ENCODE results near the gene DEF6. TPM values are rescaled to one million over a fixed set of nuclear protein-coding genes. Genes with fewer than 3 reads are reported as not detected.

Gene DEF6
- total and polyA plus RNA-seq, 2 of the 13 experiments (the other 11 are each of a cell fraction or from before 2014, with no cell fraction given): 5.2 to 10.0 TPM

DNA sequence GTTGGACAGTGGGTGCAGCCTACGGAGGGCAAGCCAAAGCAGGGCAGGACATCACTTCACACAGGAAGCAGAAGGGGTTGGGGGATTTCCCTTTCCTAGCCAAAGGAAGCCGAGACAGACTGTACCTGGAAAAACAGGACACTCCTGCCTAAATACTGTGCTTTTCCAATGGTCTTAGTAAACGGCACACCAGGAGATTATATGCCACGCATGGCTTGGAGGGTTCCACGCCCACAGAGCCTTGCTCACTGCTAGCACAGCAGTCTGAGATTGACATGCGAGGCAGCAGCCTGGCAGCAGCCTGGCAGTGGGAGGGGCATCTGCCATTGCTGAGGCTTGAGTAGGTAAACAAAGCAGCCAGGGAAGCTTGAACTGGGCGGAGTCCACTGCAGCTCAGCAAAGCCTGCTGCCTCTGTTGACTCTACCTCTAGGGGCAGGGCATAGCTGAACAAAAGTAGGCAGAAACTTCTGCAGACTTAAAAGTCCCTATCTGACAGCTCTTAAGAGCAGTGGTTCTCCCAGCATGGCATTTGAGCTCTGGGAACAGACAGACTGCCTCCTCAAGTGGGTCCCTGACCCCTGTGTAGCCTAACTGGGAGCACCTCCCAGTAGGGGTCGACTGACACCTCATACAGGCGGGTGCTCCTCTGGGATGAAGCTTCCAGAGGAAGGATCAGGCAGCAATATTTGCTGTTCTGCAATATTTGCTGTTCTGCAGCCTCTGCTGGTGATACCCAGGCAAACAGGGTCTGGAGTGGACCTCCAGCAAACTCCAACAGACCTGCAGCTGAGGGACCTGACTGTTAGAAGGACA, 34.7 kb downstream of the DEF6 start (continued):
- TF ChIP-seq, protein P1, sequence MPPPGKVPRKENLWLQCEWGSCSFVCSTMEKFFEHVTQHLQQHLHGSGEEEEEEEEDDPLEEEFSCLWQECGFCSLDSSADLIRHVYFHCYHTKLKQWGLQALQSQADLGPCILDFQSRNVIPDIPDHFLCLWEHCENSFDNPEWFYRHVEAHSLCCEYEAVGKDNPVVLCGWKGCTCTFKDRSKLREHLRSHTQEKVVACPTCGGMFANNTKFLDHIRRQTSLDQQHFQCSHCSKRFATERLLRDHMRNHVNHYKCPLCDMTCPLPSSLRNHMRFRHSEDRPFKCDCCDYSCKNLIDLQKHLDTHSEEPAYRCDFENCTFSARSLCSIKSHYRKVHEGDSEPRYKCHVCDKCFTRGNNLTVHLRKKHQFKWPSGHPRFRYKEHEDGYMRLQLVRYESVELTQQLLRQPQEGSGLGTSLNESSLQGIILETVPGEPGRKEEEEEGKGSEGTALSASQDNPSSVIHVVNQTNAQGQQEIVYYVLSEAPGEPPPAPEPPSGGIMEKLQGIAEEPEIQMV (CRISPR knock-in tag; IDR thresholded peaks at IDR 0.05; ENCODE audit: low read depth): 0 out of 2 replicates have a peak, but pooled peaks have one; percentile 63

DNA sequence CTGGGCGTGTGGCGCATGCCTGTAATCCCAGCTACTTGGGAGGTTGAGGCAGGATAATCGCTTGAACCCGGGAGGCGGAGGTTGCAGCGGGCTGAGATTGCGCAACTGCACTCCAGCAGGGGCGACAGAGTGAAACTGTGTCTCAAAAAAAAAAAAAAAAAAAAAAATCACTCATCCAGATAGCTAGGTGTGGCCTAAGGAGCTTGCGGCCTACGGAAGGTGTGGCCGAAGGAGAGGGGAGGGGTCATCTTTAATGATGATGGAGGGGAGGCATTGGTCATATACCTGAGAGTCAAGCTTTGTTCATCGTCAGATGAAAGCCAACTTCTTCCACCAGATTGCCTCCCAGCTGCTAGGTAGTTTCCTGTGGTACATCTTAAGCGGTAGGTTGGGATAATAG, 43.9 kb downstream of the DEF6 start:
- Histone ChIP-seq H3K79me2 (ENCODE audit: insufficient read depth, low read length) (peaks cover 20% of the 10 kb centered on the region), H3K27me3 (ENCODE audit: control insufficient read depth in 1 of 2, insufficient read depth in 2 of 2, low read length in 2 of 2) (no peaks in the 10 kb centered on the region; a peak in 1 of 5 replicates), H3K9me3 (ENCODE audit: low read length) (no peaks in the 10 kb centered on the region), H3K36me3 (replicated peaks in 1 of 2; ENCODE audit: control insufficient read depth in 1 of 2, insufficient read depth in 2 of 2, low read length in 2 of 2) (peaks cover 2 to 12% of the 10 kb centered on the region in 2 experiments; a peak in 3 of 5 replicates), H2AFZ (ENCODE audit: low read length) (no peak overlapping the region), H3K4me1 (ENCODE audit: insufficient read depth, low read length) (peaks cover 40% of the 10 kb centered on the region), H3K4me2 (ENCODE audit: low read depth, low read length) (0 out of 2 replicates have a peak overlapping the region, but pooled peaks have one; percentile 29), H3K27ac (ENCODE audit: extremely low read length, insufficient read depth, low read length) (no peak overlapping the region), H4K20me1 (ENCODE audit: insufficient read depth, low read length) (no peaks in the 10 kb centered on the region), H3K9ac (ENCODE audit: insufficient read depth, low read depth, low read length) (no peak overlapping the region), H3K4me3 (replicated peaks in 1 of 3; ENCODE audit: insufficient read depth in 1 of 3, low read depth in 2 of 3, low read length in 3 of 3) (no peak overlapping the region)
- no TSS peak for BruUV-seq (replicated peaks)
- DNase-seq (ENCODE audit: low spot score): no peak
- no peak for FAIRE-seq
- ATAC-seq: no peak
- in situ Hi-C loops (cut with HindIII; ENCODE audit: extremely low pct_ligation_motif_present, low pct_unique_long_range_greater_than_20kb) (loop anchor here (5.0 kb wide), 2 partner anchors 66 to 111 kb away; partner anchors contain the start of gene FANCE), intact Hi-C loops (cut with micrococcal nuclease; ENCODE audit: unreplicated experiment) (no loop called here)
- ChIA-PET POLR2A (interaction anchor here (0.6 to 4.3 kb wide), 12 partner anchors 9 to 156 kb away, joined by 3 to 19 read pairs (median 4); partner anchors contain the start of genes FANCE, RPL10A and ZNF76), CTCF (ENCODE audit: low intra/inter-chr PET ratio, low total read pairs) (interaction anchor here (0.6 to 3.5 kb wide), 5 partner anchors 9 to 126 kb away, joined by 3 to 87 read pairs (median 27); partner anchors contain the start of genes DEF6, FANCE and RPL10A)
- 69% methylated on average over 13 of the region's 13 CpGs for WGBS (ENCODE audit: low lambda C conversion rate)
- TF ChIP-seq ZNF670 (CRISPR knock-in tag; IDR thresholded peaks at IDR 0.05; ENCODE audit: borderline replicate concordance) (no peak), ZNF333 (CRISPR knock-in tag; IDR thresholded peaks at IDR 0.05; ENCODE audit: borderline replicate concordance) (0 out of 2 replicates have a peak, but pooled peaks have one; percentile 2), CEBPG (CRISPR knock-in tag; IDR thresholded peaks at IDR 0.05) (peak; percentile 60), CEBPB (IDR thresholded peaks at IDR 0.05; ENCODE audit: borderline replicate concordance, low read depth, low read length) (peak; percentile 77), ZNF350 (CRISPR knock-in tag; IDR thresholded peaks at IDR 0.05; ENCODE audit: borderline replicate concordance, low read depth) (no peak)

Data from HepG2 (cell line).